ENCODE data around the gene RBFOX2.

The RBFOX2 gene

GRCh38 chr22:35987487-35987886, 41.1 kb downstream of the RBFOX2 start:
- DNase-seq (ENCODE audit: low read depth): peak; percentile 12

GRCh38 chr22:35986088-35986487, 42.5 kb downstream of the RBFOX2 start:
- TF ChIP-seq MYC (IDR thresholded peaks at IDR 0.05; ENCODE audit: low read depth, low read length) (no peak), POLR2A (IDR thresholded peaks at IDR 0.05; ENCODE audit: extremely low read depth, insufficient read length) (no peak), MAX (IDR thresholded peaks at IDR 0.05; ENCODE audit: low read depth, low read length) (no peak), CTCF (IDR thresholded peaks at IDR 0.05; ENCODE audit: low read depth, low read length) (no peak)

More at GRCh38 chr22:35987487-35987886, 41.1 kb downstream of the RBFOX2 start:
- no peak overlapping the region for H3K4me3 ChIP-seq (ENCODE audit: low read depth, low read length)
- TF ChIP-seq MAX (IDR thresholded peaks at IDR 0.05; ENCODE audit: low read depth, low read length) (no peak), CTCF (IDR thresholded peaks at IDR 0.05; ENCODE audit: low read depth, low read length) (no peak), MYC (IDR thresholded peaks at IDR 0.05; ENCODE audit: low read depth, low read length) (no peak), POLR2A (IDR thresholded peaks at IDR 0.05; ENCODE audit: extremely low read depth, insufficient read length) (no peak)

GRCh38 chr22:35985371-35985770, 43.3 kb downstream of the RBFOX2 start:
- TF ChIP-seq MYC (IDR thresholded peaks at IDR 0.05; ENCODE audit: low read depth, low read length) (no peak), MAX (IDR thresholded peaks at IDR 0.05; ENCODE audit: low read depth, low read length) (no peak), CTCF (IDR thresholded peaks at IDR 0.05; ENCODE audit: low read depth, low read length) (no peak), POLR2A (IDR thresholded peaks at IDR 0.05; ENCODE audit: extremely low read depth, insufficient read length) (no peak)
- no peak for DNase-seq (ENCODE audit: low read depth)
- H3K4me3 ChIP-seq (ENCODE audit: low read depth, low read length): no peak overlapping the region

More at GRCh38 chr22:35986088-35986487, 42.5 kb downstream of the RBFOX2 start:
- DNase-seq (ENCODE audit: low read depth): no peak
- H3K4me3 ChIP-seq (ENCODE audit: low read depth, low read length): no peak overlapping the region

- no peak for DNase-seq (ENCODE audit: low read depth)
- no peak overlapping the region for H3K4me3 ChIP-seq (ENCODE audit: low read depth, low read length)
- TF ChIP-seq CTCF (IDR thresholded peaks at IDR 0.05; ENCODE audit: low read depth, low read length) (no peak), POLR2A (IDR thresholded peaks at IDR 0.05; ENCODE audit: extremely low read depth, insufficient read length) (no peak), MYC (IDR thresholded peaks at IDR 0.05; ENCODE audit: low read depth, low read length) (no peak), MAX (IDR thresholded peaks at IDR 0.05; ENCODE audit: low read depth, low read length) (no peak)
Observed at GRCh38 chr22:35984183-35985175, 44.1 kb downstream of the RBFOX2 start.

- no peak for DNase-seq (ENCODE audit: low read depth)
- H3K4me3 ChIP-seq (ENCODE audit: low read depth, low read length): no peak overlapping the region
- no peak for TF ChIP-seq MYC (IDR thresholded peaks at IDR 0.05; ENCODE audit: low read depth, low read length)
- TF ChIP-seq MAX (IDR thresholded peaks at IDR 0.05; ENCODE audit: low read depth, low read length): no peak
- TF ChIP-seq CTCF (IDR thresholded peaks at IDR 0.05; ENCODE audit: low read depth, low read length): no peak
- no peak for TF ChIP-seq POLR2A (IDR thresholded peaks at IDR 0.05; ENCODE audit: extremely low read depth, insufficient read length)
Observed at GRCh38 chr22:35981900-35982299, 46.7 kb downstream of the RBFOX2 start.
